T-helper 17 cell (primary cell): ENCODE results near the gene ADRB1. TPM values are rescaled to one million over a fixed set of nuclear protein-coding genes. Genes with fewer than 3 reads are reported as not detected.

Experiments
- ATAC-seq: fragments of 150-1000 bp; cut with Tn5 transposase; 2 replicates; pipeline ENCODE4 v1.10.0; 2021; ENCODE audit warnings: mild to moderate bottlenecking, moderate library complexity
- DNase-seq, 3 donors: peaks; one replicate each; pipeline versions ENCODE4 v3.0.0 to v3.0.0-alpha.2; 2020 to 2021
- H3K9me3 ChIP-seq: one replicate; pipeline ENCODE4 v1.7.0; 2013; ENCODE audit warnings: low read length, mild to moderate bottlenecking; ENCODE audit not compliant: control insufficient read depth, poor library complexity, severe bottlenecking
- H3K27ac Mint-ChIP-seq: one replicate; pipeline ENCODE4 v1.8.0; 2022; ENCODE audit warnings: mild to moderate bottlenecking, moderate library complexity, mixed read lengths
- H3K27me3 Mint-ChIP-seq: one replicate; pipeline ENCODE4 v1.8.0; 2022; ENCODE audit warnings: mixed read lengths
- H3K36me3 Mint-ChIP-seq: one replicate; pipeline ENCODE4 v1.8.0; 2022; ENCODE audit warnings: low read depth, mixed read lengths
- H3K4me1 Mint-ChIP-seq: one replicate; pipeline ENCODE4 v1.8.0; 2022; ENCODE audit warnings: mild to moderate bottlenecking, mixed read lengths
- H3K4me3 Mint-ChIP-seq: one replicate; pipeline ENCODE4 v1.8.0; 2022; ENCODE audit warnings: mild to moderate bottlenecking, moderate library complexity, mixed read lengths
- total RNA-seq, 4 donors: library from RNA in 2 of 4; stranded (reverse) in 2 of 4; gene quantifications; one replicate each; pipeline ENCODE4 v1.2.3 and lab custom pipeline; 2022 to 2026

ADRB1 gene
- total RNA-seq, 2 donors from 2014 or later, result 0.10 to 0.16 TPM

- H3K36me3 Mint-ChIP-seq, result no peaks in the 10 kb centered on the region
- H3K4me1 Mint-ChIP-seq, result peaks cover 13% of the 10 kb centered on the region
- ATAC-seq (peak; percentile 50), DNase-seq (no peak)
- no peak overlapping the region for H3K4me3 Mint-ChIP-seq
- peaks cover 21% of the 10 kb centered on the region for H3K27me3 Mint-ChIP-seq
- no peaks in the 10 kb centered on the region for H3K9me3 ChIP-seq
- no peak overlapping the region for H3K27ac Mint-ChIP-seq
Measured at GRCh38 chr10:114073395-114074186, 29.9 kb downstream of the ADRB1 start.

- H3K4me1 Mint-ChIP-seq, result peaks cover 13% of the 10 kb centered on the region
- DNase-seq (no peak), ATAC-seq (no peak)
- no peaks in the 10 kb centered on the region for H3K9me3 ChIP-seq
- H3K27me3 Mint-ChIP-seq, result peaks cover 31% of the 10 kb centered on the region
- no peak overlapping the region for H3K4me3 Mint-ChIP-seq
- no peak overlapping the region for H3K27ac Mint-ChIP-seq
- H3K36me3 Mint-ChIP-seq, result peaks cover 3% of the 10 kb centered on the region
Measured at GRCh38 chr10:114075093-114075492, 31.4 kb downstream of the ADRB1 start.

GRCh38 chr10:114077347-114077746 is 33.7 kb downstream of the ADRB1 start:
- no peak for DNase-seq
- Mint-ChIP-seq H3K4me3 (no peak overlapping the region), H3K36me3 (peaks cover 3% of the 10 kb centered on the region), H3K4me1 (peaks cover 9% of the 10 kb centered on the region), H3K27ac (no peak overlapping the region), H3K27me3 (peaks cover 45% of the 10 kb centered on the region)
- no peak for ATAC-seq
- no peaks in the 10 kb centered on the region for H3K9me3 ChIP-seq

GRCh38 chr10:114077815-114078219 is 34.2 kb downstream of the ADRB1 start:
- DNase-seq (no peak), ATAC-seq (no peak)
- H3K27me3 Mint-ChIP-seq, result peaks cover 45% of the 10 kb centered on the region
- peaks cover 3% of the 10 kb centered on the region for H3K36me3 Mint-ChIP-seq
- no peak overlapping the region for H3K27ac Mint-ChIP-seq
- no peak overlapping the region for H3K4me3 Mint-ChIP-seq
- H3K9me3 ChIP-seq, result no peaks in the 10 kb centered on the region
- H3K4me1 Mint-ChIP-seq, result peaks cover 7% of the 10 kb centered on the region

GRCh38 chr10:114078346-114078745 is 34.7 kb downstream of the ADRB1 start:
- H3K4me3 Mint-ChIP-seq, result no peak overlapping the region
- DNase-seq, result no peak
- no peak overlapping the region for H3K27ac Mint-ChIP-seq
- H3K27me3 Mint-ChIP-seq, result peaks cover 45% of the 10 kb centered on the region
- no peaks in the 10 kb centered on the region for H3K9me3 ChIP-seq
- no peak for ATAC-seq
- H3K36me3 Mint-ChIP-seq, result peaks cover 3% of the 10 kb centered on the region
- H3K4me1 Mint-ChIP-seq, result peaks cover 7% of the 10 kb centered on the region

GRCh38 chr10:114079421-114079820 is 35.8 kb downstream of the ADRB1 start:
- peaks cover 45% of the 10 kb centered on the region for H3K27me3 Mint-ChIP-seq
- no peaks in the 10 kb centered on the region for H3K9me3 ChIP-seq
- H3K4me3 Mint-ChIP-seq, result no peak overlapping the region
- H3K36me3 Mint-ChIP-seq, result peaks cover 3% of the 10 kb centered on the region
- no peak overlapping the region for H3K27ac Mint-ChIP-seq
- DNase-seq, result no peak
- ATAC-seq, result no peak
- H3K4me1 Mint-ChIP-seq, result peaks cover 2% of the 10 kb centered on the region

GRCh38 chr10:114081911-114082583 is 38.4 kb downstream of the ADRB1 start:
- DNase-seq, result no peak
- no peak overlapping the region for H3K27ac Mint-ChIP-seq
- peaks cover 33% of the 10 kb centered on the region for H3K27me3 Mint-ChIP-seq
- H3K9me3 ChIP-seq, result no peaks in the 10 kb centered on the region
- peaks cover 3% of the 10 kb centered on the region for H3K36me3 Mint-ChIP-seq
- no peak overlapping the region for H3K4me3 Mint-ChIP-seq
- no peaks in the 10 kb centered on the region for H3K4me1 Mint-ChIP-seq
- no peak for ATAC-seq

- Mint-ChIP-seq H3K4me3 (no peak overlapping the region), H3K27me3 (peaks cover 27% of the 10 kb centered on the region), H3K36me3 (peaks cover 3% of the 10 kb centered on the region), H3K4me1 (no peaks in the 10 kb centered on the region), H3K27ac (no peak overlapping the region)
- ATAC-seq (no peak), DNase-seq (no peak)
- H3K9me3 ChIP-seq, result no peaks in the 10 kb centered on the region
Measured at GRCh38 chr10:114083040-114083439, 39.4 kb downstream of the ADRB1 start.

- no peak for ATAC-seq
- H3K27me3 Mint-ChIP-seq, result peaks cover 23% of the 10 kb centered on the region
- H3K36me3 Mint-ChIP-seq, result peaks cover 3% of the 10 kb centered on the region
- no peaks in the 10 kb centered on the region for H3K9me3 ChIP-seq
- H3K27ac Mint-ChIP-seq, result no peak overlapping the region
- H3K4me3 Mint-ChIP-seq, result no peak overlapping the region
- no peak for DNase-seq
- H3K4me1 Mint-ChIP-seq, result no peaks in the 10 kb centered on the region
Measured at GRCh38 chr10:114084215-114084614, 40.5 kb downstream of the ADRB1 start.

- H3K27ac Mint-ChIP-seq, result no peak overlapping the region
- no peaks in the 10 kb centered on the region for H3K36me3 Mint-ChIP-seq
- H3K9me3 ChIP-seq, result no peaks in the 10 kb centered on the region
- H3K27me3 Mint-ChIP-seq, result no peaks in the 10 kb centered on the region
- DNase-seq (no peak), ATAC-seq (no peak)
- H3K4me1 Mint-ChIP-seq, result peaks cover 2% of the 10 kb centered on the region
- no peak overlapping the region for H3K4me3 Mint-ChIP-seq
Measured at GRCh38 chr10:114087255-114087654, 43.6 kb downstream of the ADRB1 start.

- H3K4me3 Mint-ChIP-seq, result no peak overlapping the region
- H3K4me1 Mint-ChIP-seq, result peaks cover 2% of the 10 kb centered on the region
- H3K36me3 Mint-ChIP-seq, result no peaks in the 10 kb centered on the region
- H3K27me3 Mint-ChIP-seq, result peaks cover 1% of the 10 kb centered on the region
- no peaks in the 10 kb centered on the region for H3K9me3 ChIP-seq
- DNase-seq, result no peak
- H3K27ac Mint-ChIP-seq, result no peak overlapping the region
- ATAC-seq, result no peak
Measured at GRCh38 chr10:114087655-114088054, 44.0 kb downstream of the ADRB1 start.

GRCh38 chr10:114094795-114095194 is 51.1 kb downstream of the ADRB1 start:
- H3K9me3 ChIP-seq, result no peaks in the 10 kb centered on the region
- peaks cover 22% of the 10 kb centered on the region for H3K4me1 Mint-ChIP-seq
- H3K27ac Mint-ChIP-seq, result no peak overlapping the region
- H3K36me3 Mint-ChIP-seq, result no peaks in the 10 kb centered on the region
- H3K4me3 Mint-ChIP-seq, result no peak overlapping the region
- ATAC-seq (no peak), DNase-seq (no peak)
- H3K27me3 Mint-ChIP-seq, result peaks cover 15% of the 10 kb centered on the region

- Mint-ChIP-seq H3K4me3 (peak overlapping the region; percentile 9), H3K4me1 (peaks cover 29% of the 10 kb centered on the region), H3K27me3 (peaks cover 25% of the 10 kb centered on the region), H3K36me3 (peaks cover 2% of the 10 kb centered on the region), H3K27ac (no peak overlapping the region)
- no peaks in the 10 kb centered on the region for H3K9me3 ChIP-seq
- DNase-seq (no peak), ATAC-seq (no peak)
Measured at GRCh38 chr10:114095559-114096337, 52.1 kb downstream of the ADRB1 start.
